HepG2 (cell line): Measurements from ENCODE around the gene CARHSP1. TPM values are rescaled to one million over a fixed set of nuclear protein-coding genes. Genes with fewer than 3 reads are reported as not detected.

ENCODE experiments used
- CEBPG ChIP-seq: IDR thresholded peaks from 2 replicates; pipeline ENCODE4 v1.6.1; 2016
- HDAC6 ChIP-seq: fragments of 200-600 bp; sonication (generic); IDR thresholded peaks from 2 replicates; pipeline ENCODE4 v1.7.0; 2017; ENCODE audit warnings: mild to moderate bottlenecking, antibody characterized with exemption, low read length, low read depth
- KDM6A ChIP-seq: IDR thresholded peaks from 2 replicates; pipeline ENCODE4 v1.6.1; 2016; ENCODE audit warnings: low read depth
- MBNL3 ChIP-seq: fragments of 250-450 bp; sonication (Bioruptor Pico); conservative IDR thresholded peaks from 2 replicates; pipeline ENCODE4 v1.8.0; 2022; ENCODE audit warnings: mild to moderate bottlenecking, inconsistent platforms
- NR2F2 ChIP-seq: IDR thresholded peaks from 2 replicates; pipeline ENCODE4 v1.6.1; 2012; ENCODE audit warnings: low read depth, inconsistent platforms, borderline replicate concordance
- RELA ChIP-seq: sonication (generic); formaldehyde crosslinking; IDR thresholded peaks from 2 replicates; pipeline ENCODE4 v1.4.0; 2020; ENCODE audit warnings: missing genetic modification reagents
- SOX6 ChIP-seq, 2 experiments: fragments of 450-650 bp in 1 of 2; sonication (generic) in 1 of 2; formaldehyde crosslinking in 1 of 2; IDR thresholded peaks; 2 replicates each; pipeline versions ENCODE4 v1.4.0 to v1.6.1; 2017 to 2020; ENCODE audit warnings: antibody characterized with exemption in 1 of 2, mild to moderate bottlenecking in 1 of 2, missing genetic modification reagents in 1 of 2
- ZBTB42 ChIP-seq: sonication (generic); formaldehyde crosslinking; IDR thresholded peaks from 2 replicates; pipeline ENCODE4 v1.5.0; 2020; ENCODE audit warnings: mild to moderate bottlenecking, missing genetic modification reagents
- ZFP41 ChIP-seq: sonication (generic); formaldehyde crosslinking; IDR thresholded peaks from 2 replicates; pipeline ENCODE4 v1.4.0; 2020; ENCODE audit warnings: mild to moderate bottlenecking, missing genetic modification reagents, borderline replicate concordance
- ZMAT3 ChIP-seq: sonication (generic); formaldehyde crosslinking; conservative IDR thresholded peaks from 2 replicates; pipeline ENCODE4 v1.7.0; 2021; ENCODE audit warnings: missing genetic modification reagents
- ZNF256 ChIP-seq: sonication (generic); formaldehyde crosslinking; conservative IDR thresholded peaks from 2 replicates; pipeline ENCODE4 v1.4.0; 2020; ENCODE audit warnings: missing genetic modification reagents
- ZNF292 ChIP-seq: sonication (generic); formaldehyde crosslinking; IDR thresholded peaks from 2 replicates; pipeline ENCODE4 v1.8.1; 2022; ENCODE audit warnings: mild to moderate bottlenecking, low read depth, missing genetic modification reagents, borderline replicate concordance
- ZNF343 ChIP-seq: sonication (generic); formaldehyde crosslinking; IDR thresholded peaks from 2 replicates; pipeline ENCODE4 v1.4.0; 2020; ENCODE audit warnings: mild to moderate bottlenecking, missing genetic modification reagents
- ZNF382 ChIP-seq: sonication (generic); formaldehyde crosslinking; IDR thresholded peaks from 2 replicates; pipeline ENCODE4 v1.5.0; 2020; ENCODE audit warnings: missing genetic modification reagents, mild to moderate bottlenecking, borderline replicate concordance
- ZNF678 ChIP-seq: sonication (generic); formaldehyde crosslinking; IDR thresholded peaks from 2 replicates; pipeline ENCODE4 v1.4.0; 2020; ENCODE audit warnings: mild to moderate bottlenecking, missing genetic modification reagents
- ZNF737 ChIP-seq: sonication (generic); formaldehyde crosslinking; IDR thresholded peaks from 2 replicates; pipeline ENCODE4 v1.5.0; 2020; ENCODE audit warnings: missing genetic modification reagents, mild to moderate bottlenecking, borderline replicate concordance
- ZNF781 ChIP-seq: sonication (generic); formaldehyde crosslinking; IDR thresholded peaks from 2 replicates; pipeline ENCODE4 v1.5.1; 2020; ENCODE audit warnings: borderline replicate concordance, mild to moderate bottlenecking, missing genetic modification reagents; ENCODE audit errors: not compliant biosample characterization
- polyA plus RNA-seq, 8 experiments: library from polyadenylated mRNA; depleted of rRNA in 3 of 8; stranded (reverse) in 7 of 8; unstranded in 1 of 8; fragments of >200 nt; fragmentation: Illumina TruSeq in 4 of 8; extraction: Trizol in 4 of 8; gene quantifications; 2 replicates each; pipeline versions ENCODE4 v1.2.1 to v1.2.3, GENCODE V29; 2011 to 2016; ENCODE audit warnings: low read depth in 4 of 8, missing spikeins in 1 of 8, mixed read lengths in 1 of 8; ENCODE audit not compliant: insufficient read depth in 1 of 8
- total RNA-seq, 5 experiments: library from RNA; depleted of rRNA; stranded (reverse); fragments of >200 nt; fragmentation: Illumina TruSeq; extraction: Trizol; gene quantifications; 2 replicates each; pipeline ENCODE4 v1.2.3, GENCODE V29; 2016; ENCODE audit warnings: low read depth in 1 of 5
- TF ChIP-seq, protein P1 (sequence below): sonication (generic); formaldehyde crosslinking; IDR thresholded peaks from 2 replicates; pipeline ENCODE4 v1.5.1; 2020; ENCODE audit warnings: missing genetic modification reagents, mild to moderate bottlenecking, borderline replicate concordance
- TF ChIP-seq, protein P2 (sequence below): fragments of 450-650 bp; IDR thresholded peaks from 2 replicates; pipeline ENCODE4 v1.6.1; 2016
- TF ChIP-seq, protein P3 (sequence below): sonication (generic); formaldehyde crosslinking; conservative IDR thresholded peaks from 2 replicates; pipeline ENCODE4 v1.8.0; 2022; ENCODE audit warnings: low read depth, missing genetic modification reagents

Gene CARHSP1
- total and polyA plus RNA-seq, 2 of the 13 experiments (the other 11 are each of a cell fraction or from before 2014, with no cell fraction given) = 173 to 345 TPM

DNA sequence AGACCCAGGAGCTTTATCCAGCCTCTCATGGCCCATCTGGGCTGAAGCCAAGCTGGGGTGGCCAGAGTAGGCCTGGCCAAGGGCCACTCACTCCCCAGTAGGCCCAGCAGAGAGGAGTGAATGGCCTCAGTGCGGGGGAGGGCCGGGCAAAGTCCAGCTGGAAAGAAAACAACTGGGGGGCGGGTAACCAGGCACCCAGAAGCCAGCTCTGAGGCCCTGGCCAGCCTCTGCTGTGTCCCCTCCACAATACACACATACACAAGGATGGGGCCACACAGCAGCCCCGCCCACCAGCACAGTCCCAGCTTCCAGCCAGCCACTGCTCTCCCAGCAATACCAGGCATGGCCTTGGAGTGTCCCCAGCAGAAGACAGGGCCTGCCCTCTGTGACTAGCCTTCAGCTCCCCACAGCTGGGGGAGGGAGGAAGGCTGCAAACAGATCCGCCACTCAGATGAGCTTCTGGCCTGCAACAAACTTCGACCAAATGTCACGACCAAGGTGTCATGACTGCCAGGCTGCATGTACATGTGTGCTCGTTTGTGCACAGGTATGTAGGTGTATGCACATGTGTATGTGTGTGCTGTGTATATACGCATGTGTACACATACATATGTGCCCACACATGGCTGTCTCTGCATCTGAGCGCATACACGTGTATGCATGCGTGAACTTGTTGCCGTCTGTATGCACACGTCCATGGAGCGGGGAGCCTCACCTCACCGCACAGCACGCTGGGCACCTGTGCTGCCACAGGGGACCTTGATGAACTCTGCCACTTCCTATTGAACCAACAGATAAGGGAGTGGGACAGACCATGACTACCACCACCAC lies 5.0 kb downstream of the CARHSP1 start (continued):
- TF ChIP-seq, protein P1, sequence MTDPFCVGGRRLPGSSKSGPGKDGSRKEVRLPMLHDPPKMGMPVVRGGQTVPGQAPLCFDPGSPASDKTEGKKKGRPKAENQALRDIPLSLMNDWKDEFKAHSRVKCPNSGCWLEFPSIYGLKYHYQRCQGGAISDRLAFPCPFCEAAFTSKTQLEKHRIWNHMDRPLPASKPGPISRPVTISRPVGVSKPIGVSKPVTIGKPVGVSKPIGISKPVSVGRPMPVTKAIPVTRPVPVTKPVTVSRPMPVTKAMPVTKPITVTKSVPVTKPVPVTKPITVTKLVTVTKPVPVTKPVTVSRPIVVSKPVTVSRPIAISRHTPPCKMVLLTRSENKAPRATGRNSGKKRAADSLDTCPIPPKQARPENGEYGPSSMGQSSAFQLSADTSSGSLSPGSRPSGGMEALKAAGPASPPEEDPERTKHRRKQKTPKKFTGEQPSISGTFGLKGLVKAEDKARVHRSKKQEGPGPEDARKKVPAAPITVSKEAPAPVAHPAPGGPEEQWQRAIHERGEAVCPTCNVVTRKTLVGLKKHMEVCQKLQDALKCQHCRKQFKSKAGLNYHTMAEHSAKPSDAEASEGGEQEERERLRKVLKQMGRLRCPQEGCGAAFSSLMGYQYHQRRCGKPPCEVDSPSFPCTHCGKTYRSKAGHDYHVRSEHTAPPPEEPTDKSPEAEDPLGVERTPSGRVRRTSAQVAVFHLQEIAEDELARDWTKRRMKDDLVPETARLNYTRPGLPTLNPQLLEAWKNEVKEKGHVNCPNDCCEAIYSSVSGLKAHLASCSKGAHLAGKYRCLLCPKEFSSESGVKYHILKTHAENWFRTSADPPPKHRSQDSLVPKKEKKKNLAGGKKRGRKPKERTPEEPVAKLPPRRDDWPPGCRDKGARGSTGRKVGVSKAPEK = peak; percentile 61; the same call in 1 of the 2 replicates
- peak; percentile 99 for TF ChIP-seq ZNF343 (CRISPR knock-in tag)
- no peak for TF ChIP-seq SOX6 (IDR thresholded peaks at IDR 0.05)
- peak; percentile 99 for TF ChIP-seq SOX6 (CRISPR knock-in tag; IDR thresholded peaks at IDR 0.05)
- no peak for TF ChIP-seq HDAC6
- peak; percentile 97 for TF ChIP-seq ZBTB42 (CRISPR knock-in tag)
- TF ChIP-seq, protein P2, sequence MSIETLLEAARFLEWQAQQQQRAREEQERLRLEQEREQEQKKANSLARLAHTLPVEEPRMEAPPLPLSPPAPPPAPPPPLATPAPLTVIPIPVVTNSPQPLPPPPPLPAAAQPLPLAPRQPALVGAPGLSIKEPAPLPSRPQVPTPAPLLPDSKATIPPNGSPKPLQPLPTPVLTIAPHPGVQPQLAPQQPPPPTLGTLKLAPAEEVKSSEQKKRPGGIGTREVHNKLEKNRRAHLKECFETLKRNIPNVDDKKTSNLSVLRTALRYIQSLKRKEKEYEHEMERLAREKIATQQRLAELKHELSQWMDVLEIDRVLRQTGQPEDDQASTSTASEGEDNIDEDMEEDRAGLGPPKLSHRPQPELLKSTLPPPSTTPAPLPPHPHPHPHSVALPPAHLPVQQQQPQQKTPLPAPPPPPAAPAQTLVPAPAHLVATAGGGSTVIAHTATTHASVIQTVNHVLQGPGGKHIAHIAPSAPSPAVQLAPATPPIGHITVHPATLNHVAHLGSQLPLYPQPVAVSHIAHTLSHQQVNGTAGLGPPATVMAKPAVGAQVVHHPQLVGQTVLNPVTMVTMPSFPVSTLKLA = peak; percentile 96
- TF ChIP-seq KDM6A (CRISPR knock-in tag) = peak; percentile 99
- peak; percentile 100 for TF ChIP-seq ZNF292
- peak; percentile 88 for TF ChIP-seq ZNF781
- TF ChIP-seq ZNF382 (CRISPR knock-in tag) = no peak
- TF ChIP-seq MBNL3 = no peak
- no peak for TF ChIP-seq ZMAT3 (CRISPR knock-in tag)
- TF ChIP-seq, protein P3, sequence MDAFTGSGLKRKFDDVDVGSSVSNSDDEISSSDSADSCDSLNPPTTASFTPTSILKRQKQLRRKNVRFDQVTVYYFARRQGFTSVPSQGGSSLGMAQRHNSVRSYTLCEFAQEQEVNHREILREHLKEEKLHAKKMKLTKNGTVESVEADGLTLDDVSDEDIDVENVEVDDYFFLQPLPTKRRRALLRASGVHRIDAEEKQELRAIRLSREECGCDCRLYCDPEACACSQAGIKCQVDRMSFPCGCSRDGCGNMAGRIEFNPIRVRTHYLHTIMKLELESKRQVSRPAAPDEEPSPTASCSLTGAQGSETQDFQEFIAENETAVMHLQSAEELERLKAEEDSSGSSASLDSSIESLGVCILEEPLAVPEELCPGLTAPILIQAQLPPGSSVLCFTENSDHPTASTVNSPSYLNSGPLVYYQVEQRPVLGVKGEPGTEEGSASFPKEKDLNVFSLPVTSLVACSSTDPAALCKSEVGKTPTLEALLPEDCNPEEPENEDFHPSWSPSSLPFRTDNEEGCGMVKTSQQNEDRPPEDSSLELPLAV (CRISPR knock-in tag) = peak; percentile 87; the same call in 1 of the 2 replicates
- TF ChIP-seq ZNF737 (CRISPR knock-in tag) = peak; percentile 70; the same call in 1 of the 2 replicates
- peak; percentile 97 for TF ChIP-seq RELA (CRISPR knock-in tag)
- TF ChIP-seq CEBPG (CRISPR knock-in tag) = peak; percentile 74
- peak; percentile 84; the same call in 1 of the 2 replicates for TF ChIP-seq ZNF256 (CRISPR knock-in tag)
- TF ChIP-seq ZFP41 (CRISPR knock-in tag) = no peak; the same call in 1 of the 2 replicates
- TF ChIP-seq NR2F2 = no peak
- TF ChIP-seq ZNF678 (CRISPR knock-in tag) = peak; percentile 77; the same call in 1 of the 2 replicates
